HG03064 (cell line): Measurements from ENCODE around the gene RFPL3.
"Not testable (repeated sequence)": the region's sequence is repeated elsewhere in the genome, so short reads cannot be mapped to it uniquely, and the experiment has no call there.

Source experiments
- ATAC-seq: cut with Tn5 transposase; IDR thresholded peaks from one replicate; pipeline ENCODE4 v1.9.1; 2021; ENCODE audit warnings: low read depth; ENCODE audit not compliant: unreplicated experiment

RFPL3 gene

GRCh38 chr22:32357567-32357966, at the start of gene RFPL3:
TSS of gene RFPL3 (plus strand) at chr22:32357867. CDS start at chr22:32358072, 205 bp downstream.
- not testable (repeated sequence) for ATAC-seq

DNA sequence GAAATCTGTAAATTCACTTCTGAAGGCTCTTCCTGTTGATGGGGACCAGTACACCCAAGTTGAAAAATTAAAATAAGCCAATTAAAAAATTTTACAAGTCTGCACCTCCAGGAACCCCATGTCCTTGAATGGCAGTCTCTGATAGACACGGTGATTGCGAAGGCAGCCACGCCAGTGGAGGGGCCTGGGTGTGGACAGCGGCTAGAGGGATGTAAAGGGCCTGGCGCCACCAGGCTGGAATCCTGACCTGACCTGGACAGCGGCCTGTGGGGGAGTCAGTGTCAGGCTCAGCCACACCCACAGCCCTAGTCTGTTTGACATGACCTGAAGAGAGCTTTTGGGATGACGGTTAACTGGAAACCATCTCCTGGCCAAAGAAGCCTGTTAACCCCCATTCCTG, 49.5 kb upstream of the RFPL3 start:
- ATAC-seq = no peak

DNA sequence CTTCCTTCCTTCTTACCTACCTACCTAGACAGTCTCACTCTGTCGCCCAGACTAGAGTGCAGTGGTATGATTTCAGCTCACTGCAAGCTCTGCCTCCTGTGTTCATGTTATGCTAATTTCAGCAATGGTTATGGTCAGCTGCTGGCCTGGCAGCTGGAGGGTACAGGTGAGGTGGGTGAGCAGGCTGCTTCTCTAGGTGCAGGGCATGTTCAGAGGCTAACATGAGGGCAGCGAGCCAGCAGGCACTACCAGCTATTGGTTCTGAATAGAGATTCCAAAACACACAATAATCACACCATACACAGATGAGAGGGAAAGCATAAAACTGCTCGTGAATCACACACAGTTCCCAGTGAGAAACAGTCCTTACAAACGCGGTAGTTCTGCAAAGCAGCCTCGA, 48.7 kb upstream of the RFPL3 start:
- ATAC-seq = no peak

DNA sequence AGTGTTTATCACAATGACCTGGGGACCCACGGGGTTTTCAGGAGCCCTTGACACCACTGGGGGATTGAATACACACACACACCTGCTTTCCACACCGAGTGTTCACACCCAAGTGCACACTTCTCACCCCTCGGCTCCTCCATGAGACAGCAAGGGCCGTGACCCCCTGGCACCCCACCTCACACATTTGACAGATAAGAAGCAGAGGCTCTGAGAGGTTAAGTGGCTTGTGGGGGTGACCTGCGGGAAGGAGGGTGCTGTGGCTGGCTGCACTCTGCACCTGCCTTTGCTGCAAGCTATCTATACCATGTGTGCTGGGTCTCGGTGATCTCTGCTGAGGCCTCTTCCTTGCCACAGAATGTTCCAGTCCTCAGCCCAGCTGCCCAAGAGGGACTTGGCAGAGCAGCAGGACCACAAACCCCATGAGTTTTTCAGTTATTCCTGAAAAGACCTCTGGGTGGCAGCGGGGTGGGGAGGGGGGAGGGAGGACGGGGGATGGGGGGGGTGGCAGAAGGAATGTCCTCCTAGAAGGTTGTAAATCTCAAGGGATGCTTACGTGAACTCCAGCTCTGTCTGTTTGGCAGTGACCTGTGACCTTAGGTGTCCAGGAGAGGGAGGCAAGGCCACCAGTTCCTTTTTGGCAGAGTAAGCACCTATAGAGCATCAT, 47.9 kb upstream of the RFPL3 start:
- ATAC-seq = no peak

DNA sequence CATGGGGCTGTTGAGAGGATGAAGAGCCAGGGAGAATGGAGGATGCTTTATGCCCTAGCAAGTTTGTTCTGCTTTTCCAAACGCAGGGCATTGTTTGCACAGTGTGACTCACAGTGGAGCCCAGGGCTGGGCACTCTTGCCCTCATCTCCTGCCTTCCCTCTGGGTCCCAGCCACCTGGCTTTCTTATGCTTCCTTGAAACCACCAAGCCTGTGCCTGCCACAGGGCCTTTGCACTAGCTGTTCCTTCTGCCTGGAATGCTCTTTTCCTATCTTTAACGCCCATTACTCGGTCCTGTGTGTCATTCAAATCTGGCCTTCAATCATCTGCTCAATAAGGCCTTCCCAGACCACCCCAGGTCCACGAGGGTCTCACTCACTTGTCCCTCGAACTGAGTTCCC, 46.9 kb upstream of the RFPL3 start:
- ATAC-seq = no peak

- no peak for ATAC-seq
These were observed 46.1 kb upstream of the RFPL3 start for GRCh38 chr22:32311551-32312071.

DNA sequence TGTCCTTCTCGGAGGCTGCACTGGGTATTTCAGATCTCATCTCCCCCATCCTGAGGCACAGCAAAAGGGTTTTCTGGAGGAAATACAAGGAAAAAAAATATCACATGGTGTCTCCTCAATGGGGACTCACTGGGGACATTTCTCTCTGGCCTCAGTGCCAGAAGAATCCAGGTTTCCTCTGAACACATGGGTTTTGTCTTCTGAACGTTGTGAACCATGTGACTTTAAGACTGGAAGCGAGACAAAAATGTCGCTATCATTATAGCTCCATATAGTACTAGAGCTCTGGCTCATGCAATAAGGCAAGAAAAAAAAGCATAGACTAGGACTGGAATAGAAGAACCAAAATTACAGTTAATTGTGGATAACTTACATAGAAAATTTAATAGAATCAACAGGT, 44.9 kb upstream of the RFPL3 start:
- no peak for ATAC-seq

DNA sequence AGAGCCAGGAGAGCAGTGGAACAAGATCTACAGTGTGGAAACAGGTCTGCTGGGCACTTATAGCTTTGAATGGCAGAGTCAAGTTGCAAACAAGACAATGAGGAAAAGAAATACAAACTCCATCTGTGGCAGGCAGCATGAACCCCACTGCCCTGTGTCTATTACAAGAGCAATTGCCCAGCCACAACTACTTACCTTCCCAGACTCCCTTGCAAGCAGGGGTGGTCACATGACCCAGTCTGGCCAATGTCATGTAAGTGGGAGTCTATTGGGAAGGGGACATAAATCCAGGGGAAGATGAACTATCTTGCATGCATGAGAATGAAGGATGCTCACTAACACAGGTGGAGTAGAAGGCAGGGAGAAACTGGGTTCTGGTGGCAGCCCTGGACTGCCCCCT, 44.1 kb upstream of the RFPL3 start:
- no peak for ATAC-seq

DNA sequence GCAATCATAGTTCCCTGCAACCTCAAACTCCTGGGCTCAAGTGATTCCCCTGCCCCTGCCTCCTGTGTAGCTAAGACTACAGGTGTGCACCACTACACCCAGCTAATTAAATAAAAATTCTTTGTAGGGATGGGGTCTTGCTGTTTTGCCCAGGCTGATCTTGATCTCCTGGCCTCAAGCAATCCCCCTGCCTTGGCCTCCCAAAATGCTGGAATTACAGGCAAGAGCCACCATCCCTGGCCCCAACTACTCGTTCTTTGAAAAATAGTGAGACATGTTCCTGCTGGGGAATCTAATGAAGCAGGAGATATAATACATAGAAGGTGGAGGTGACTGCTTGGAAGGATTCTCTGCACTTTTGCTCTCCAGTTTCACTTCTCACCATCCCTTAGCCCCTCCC, 40.1 kb upstream of the RFPL3 start:
- no peak for ATAC-seq

GRCh38 chr22:32318361-32318760, 39.3 kb upstream of the RFPL3 start:
- no peak for ATAC-seq

- no peak for ATAC-seq
These were observed 37.7 kb upstream of the RFPL3 start for GRCh38 chr22:32319861-32320406.

DNA sequence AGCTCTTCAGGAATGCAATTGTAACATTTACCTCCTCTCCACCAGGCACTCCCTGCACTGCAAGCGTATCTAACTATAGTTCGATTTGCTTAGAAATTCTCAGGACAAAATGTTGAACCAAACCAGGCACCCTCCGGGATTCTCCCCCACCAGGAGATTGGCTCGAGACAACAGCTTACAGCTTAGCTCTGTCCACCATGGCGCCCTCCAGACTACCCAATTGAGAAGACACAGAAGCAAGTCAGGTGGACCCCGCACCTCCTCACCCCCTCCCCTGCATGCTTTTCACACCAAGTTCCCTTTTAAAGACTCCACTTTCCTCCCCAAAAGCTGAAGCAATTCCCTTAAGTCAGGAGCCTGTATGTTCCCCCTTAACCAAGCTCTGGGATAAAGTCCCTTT, 34.7 kb upstream of the RFPL3 start:
- no peak for ATAC-seq

GRCh38 chr22:32323513-32324164, 34.0 kb upstream of the RFPL3 start:
- ATAC-seq = no peak

DNA sequence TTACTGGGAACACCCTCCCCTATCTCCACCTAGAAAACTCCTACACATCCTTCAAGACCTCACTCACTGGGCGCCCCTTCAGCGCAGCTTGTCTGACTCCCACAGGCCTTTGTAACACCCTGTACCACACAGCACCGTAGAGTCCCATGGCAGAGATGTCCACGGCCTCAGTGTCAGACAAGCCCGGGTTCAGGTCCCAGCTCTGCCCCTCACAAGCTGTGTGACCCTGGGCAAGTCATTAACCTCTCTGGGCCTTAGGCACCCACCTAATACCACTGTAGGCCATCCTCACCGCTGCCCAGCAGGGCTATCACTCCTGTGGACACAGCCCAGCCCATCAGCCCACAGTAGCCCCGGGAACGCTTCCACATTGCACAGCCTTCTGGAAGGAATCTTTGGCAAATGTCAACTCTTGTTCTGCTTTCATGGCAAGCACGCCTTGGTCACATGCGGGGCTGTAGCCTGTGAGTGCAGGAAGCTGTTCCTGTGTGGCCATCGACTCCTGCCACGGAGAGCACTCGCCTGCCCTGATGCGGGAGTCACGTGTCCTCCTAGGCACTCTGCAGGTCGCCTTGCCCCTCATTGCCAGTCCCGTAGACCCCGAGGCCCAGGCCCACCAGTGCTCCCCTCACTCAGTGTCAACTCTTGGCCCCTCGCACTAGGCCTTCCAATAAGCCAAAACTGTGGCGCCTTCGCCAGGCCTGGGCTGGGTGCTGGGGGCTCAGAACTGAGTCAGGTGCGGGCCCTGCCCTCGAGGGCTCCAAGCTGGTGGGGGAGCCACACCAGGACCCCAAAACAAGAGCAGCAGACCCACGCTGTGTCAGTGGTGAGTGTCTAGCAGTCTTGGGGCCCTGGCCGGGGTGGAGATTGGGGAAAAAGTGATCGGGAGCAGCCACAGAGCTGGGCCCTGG, 32.9 kb upstream of the RFPL3 start:
- ATAC-seq = no peak

DNA sequence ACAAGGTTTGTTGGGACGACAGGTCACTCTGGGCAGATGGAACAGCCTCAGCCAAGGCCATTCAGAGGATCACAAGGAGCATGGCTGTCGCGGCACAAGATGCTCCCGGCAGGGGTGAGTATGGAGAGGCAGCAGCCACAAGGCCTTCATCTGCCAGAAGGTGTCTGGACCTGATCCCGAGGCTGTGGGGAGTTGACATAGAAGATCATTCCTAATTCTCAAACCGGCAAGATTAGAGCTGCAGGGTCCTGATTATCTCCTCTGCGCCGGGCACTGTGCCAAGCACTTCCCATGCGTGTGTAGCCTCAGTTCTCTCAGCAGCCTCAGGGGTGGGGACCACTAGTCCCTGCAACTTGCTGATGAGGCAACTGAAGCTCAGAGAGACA, 32.3 kb upstream of the RFPL3 start:
- ATAC-seq = no peak

DNA sequence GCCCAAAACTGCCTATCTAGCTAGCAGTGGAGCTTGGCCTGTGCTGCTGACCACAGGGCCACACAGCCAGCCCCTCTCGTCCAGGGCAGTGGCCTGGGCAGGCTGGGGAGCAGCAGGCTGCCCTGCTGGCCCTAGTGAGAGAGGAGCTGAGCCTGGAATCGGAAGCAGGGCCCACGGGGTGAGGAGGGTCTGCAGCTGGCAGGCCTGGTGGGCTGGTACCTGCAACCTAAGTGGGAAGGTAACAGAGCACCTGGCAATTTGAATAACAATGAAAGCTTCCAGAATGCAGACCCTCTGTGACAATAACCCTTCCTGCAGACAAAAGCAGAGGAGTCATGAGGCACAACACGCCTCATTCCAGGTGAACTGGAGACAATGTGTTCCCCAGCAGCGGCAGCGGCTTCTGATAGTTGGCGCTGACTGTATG, 31.8 kb upstream of the RFPL3 start:
- no peak for ATAC-seq

DNA sequence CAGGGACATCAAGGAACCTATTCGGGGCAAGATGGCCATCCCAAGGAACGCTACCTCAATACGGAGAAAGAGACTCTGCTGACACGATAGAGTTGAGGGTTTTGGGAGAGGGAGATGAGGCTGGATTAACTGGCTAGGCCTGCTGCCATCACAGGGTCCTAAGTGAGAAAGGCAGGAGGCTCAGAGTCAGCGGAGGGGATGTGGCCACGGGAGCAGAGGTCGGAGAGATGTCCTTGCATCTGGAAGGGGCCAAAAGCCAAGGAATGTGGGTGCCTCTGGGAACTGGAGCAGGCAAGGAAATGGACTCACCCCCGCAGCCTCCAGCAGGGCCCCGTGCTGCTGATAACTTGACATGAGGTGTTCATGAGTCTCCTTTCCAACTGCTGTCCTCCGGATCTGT, 31.0 kb upstream of the RFPL3 start:
- no peak for ATAC-seq

DNA sequence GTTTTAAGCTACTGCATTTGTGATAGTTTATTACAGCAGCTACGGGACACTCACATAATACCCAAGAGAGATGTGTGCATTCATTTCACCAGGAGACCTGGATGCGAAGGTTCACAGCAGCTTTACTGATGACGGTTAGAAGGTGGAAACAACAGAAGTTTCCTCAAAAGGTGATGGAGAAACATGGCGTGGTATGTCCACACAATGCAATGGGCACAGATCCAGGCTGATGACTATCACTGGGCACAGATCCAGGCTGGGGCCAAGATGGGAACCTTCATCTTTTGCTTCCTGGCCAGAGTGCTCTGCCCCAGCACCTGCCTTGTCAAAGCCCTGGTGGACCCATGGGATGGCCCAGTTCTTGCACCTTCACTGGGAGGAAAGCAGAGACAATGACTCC, 30.6 kb upstream of the RFPL3 start:
- ATAC-seq = no peak

DNA sequence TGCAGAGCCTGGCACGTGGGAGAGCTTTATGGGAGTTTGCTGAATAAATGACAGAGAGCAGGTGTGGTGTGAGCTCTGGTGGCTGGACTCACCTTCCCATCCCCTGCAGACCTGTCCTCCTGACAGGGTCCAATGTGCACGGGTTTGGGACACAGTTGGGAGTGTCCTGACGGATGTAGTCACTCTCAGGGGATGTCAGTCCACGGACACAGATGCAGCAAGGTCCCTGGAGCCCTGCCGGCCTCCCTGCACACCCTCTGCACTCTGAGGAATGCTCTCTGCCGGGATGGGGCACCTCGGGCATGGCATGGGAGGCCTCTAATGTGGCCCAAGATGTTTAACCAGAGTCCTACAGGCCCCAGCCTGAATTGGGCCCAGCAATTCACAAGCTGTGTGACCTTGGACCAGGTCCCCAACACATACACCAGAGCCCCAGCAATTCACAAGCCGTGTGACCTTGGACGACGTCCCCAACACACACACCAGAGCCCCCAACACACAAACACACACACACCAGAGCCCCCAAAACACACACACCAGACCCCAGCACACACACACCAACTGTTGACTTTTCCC, 30.0 kb upstream of the RFPL3 start:
- ATAC-seq = no peak

- no peak for ATAC-seq
These were observed 29.1 kb upstream of the RFPL3 start for GRCh38 chr22:32328306-32329201.
